NCI-H446 treated with DMSO at 0.1 percent for 48 hours (cell line): ENCODE data around the gene FNBP1.

Experiments
- DNase-seq: peaks from one replicate; lab custom pipeline; 2025; lab: John Stamatoyannopoulos, UW

The FNBP1 gene

DNA sequence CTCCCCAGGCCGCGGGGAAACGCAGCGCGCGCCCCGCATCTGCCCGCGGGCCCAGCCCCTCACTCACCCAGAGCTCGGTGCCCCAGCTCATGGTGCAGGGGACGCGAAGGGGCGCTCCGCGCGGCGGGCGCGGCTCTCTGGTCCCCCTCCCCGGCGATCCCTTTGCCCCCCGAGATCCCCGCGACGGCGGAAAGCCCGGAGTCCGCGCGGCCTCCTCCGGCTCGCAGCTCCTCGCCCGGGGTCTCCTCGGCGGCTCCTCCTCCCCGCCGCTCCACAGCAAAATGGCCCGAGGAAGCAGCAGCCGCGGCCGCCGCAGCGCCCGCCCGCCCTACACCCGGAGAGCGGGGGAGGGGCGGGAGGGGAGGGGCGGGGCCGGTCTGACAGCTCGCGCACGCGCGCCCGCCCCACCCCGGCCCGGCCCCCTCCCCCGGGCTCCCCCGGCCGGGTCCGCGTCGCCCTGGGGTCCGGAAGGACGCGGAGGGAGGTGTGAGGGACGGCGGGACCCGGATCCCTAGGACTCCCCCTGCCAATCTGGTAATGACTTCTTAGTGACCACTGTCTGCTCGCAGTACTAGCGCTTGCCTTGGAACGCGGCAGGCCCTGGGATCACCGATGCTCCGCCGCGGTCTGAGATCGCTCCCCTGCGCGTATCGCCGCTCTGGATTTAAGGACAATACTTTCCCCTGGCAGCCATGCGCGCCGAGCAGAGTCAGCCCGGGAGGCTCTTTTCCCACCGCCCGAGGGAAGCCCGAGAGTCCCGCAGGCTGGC lies at the start of gene FNBP1:
Gene FNBP1, minus strand, starts transcription at position 305 of the 769 bp plus-strand sequence. Its CDS starts 214 bp downstream, at position 91.
- DNase-seq: peak; percentile 30

DNA sequence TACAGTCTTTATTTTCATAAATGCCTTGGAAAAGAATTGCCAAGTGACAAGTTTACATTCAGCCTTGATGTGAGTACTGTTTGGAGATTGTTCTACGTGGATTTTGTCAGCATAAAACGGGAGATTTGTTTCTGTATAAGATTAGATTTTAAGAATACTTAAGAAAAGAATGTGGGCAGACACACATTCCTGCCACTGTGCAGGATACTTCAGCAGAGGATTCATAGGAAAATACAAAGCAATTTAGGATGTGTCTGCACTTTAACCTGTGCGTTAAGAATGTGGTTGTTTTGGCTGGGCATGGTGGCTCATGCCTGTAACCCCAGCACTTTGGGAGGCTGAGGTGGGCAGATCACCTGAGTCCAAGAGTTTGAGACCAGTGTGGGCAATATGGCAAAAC lies 47.9 kb upstream of the FNBP1 start:
- DNase-seq: no peak

DNA sequence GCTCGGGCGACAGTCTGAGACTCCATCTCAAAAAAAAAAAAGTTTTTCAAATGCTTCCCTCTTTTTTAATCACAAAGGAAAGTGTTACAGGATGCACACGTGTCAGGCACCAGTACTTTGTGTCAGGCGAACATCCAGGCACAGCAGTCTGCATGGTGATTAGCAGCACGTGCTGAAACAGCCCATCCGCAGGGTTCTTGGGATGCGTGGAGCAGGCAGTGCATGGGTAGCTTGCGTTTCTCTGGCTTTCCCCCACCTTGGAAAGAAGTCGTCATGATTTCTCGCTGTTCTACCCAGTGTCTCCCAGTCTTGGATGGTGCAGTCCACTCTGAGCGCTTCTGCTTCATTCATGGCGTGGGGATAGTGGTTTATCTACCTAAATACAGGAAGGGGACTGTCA lies 46.2 kb upstream of the FNBP1 start:
- DNase-seq: no peak

DNA sequence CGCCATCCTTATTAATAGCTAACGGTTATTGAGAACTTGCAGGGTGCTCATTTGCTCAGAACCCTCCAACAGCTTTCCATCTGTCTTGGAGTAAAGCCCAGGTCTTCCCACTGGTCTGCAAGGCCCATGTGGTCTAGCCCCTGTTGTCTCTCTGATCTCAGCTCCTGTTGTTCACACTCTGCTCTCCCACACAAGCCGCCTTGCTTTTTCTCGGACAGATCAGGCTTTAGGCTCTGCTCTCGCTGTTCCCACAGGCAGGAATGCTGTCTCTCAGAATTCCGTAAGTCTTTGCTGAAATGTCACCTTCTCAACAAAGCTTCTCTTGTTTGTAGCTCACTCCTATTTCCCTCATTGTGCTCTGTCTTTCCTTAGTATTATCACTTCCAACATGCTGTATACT lies 45.1 kb upstream of the FNBP1 start:
- DNase-seq: no peak

DNA sequence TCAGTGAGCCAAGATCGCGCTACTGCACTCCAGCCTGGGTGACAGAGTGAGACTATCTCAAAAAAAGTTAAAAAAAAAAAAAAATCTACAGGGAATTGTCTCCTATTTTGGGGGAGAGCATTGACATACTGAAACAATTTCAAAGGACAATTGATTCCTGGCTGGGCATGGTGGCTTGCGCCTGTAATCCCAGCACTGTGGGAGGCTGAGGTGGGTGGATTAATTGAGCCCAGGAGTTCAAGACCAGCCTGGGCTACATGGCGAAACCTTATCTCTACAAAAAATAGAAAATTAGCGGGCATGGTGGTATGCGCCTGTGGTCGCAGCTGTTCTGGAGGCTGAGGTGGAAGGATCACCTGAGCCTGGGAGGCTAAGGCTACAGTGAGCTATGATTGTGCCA lies 41.3 kb upstream of the FNBP1 start:
- no peak for DNase-seq

DNA sequence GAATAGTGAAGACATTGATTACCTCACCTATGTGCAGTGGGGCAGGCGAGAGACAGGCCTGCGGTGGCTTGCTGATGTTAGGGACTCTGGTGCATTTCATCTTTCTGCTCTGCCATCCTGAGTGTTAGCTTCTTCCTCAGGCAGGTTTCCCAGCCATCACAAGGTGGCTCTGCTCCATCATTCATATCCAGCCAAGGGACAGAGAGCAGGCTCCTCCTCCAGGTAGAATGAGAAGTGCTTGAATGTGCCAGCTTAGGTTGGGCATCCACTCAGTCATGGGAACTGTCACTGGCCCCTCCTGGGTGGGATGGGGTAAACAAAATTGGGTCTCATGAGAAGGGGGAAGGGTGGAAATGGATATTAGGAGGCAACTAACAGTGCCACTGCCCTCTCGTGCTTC lies 35.6 kb upstream of the FNBP1 start:
- DNase-seq: no peak

DNA sequence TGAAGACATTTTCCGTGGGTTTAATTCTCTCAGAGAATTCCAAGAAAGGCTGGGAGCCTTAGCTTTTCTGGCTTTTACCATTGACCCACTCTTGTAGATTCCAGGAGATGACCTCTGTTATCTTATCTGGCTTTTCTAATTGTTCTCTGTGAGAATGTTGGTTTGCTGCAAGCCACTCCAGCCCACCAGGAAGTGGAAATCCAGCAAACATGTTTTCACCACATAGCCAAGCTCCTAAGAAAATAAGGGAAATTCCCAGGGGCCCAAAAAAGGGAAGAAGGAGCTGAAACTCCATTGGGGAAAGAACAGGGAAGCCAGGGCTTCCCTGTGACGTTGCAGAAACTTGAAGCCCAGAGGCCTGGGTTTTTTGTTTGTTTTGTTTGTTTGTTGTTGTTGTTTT lies 30.4 kb upstream of the FNBP1 start:
- no peak for DNase-seq

DNA sequence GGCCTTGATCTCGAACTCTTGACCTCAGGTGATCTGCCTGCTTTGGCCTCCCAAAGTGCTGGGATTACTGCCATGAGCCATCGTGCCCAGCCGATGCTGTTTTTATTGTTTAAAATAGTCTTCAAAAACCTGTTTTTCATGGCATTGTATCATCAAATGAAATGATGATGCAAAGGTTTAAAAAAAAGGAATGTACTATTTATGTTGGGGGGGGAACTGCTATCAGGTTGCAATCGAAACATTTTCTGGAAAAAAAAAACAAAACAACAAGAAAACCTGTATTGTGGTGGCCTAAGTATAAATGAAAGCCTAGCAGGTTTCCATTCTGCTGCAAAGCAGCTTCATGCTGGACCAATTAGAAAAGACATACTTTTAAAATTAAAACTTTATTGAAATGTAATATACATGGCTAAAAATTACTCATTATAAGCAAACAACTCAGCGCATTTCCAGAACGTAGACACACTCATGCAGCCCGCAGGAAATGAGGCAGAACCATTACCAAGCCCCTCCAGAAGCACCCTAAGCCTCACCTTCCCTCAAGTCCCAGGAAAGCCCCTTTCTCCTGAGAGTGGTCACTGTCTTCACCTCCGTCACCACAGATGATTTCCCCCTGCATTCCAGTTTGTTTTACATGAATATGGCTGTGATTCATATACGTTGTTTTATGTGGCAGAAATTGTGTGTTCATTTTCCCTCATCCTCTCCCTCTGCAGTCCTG lies 29.7 kb upstream of the FNBP1 start:
- no peak for DNase-seq

DNA sequence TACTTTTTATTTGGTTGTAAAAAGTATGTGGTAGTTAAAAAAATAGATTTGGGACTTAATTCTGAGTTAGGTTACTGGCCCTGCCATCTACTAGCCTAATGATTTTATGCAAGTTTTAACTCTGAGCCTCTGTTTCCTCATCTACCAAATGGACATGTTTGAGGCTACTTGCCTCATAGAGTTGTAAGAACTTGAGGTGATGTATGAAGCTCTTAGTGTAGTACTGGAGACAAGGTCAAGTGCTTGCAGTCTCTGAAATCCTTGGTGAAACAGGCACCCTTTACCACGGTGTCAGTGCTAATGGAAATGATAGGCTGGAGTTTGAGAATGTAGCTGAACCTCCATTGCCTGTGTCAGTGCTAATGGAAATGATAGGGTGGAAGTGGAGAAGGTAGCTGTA lies 26.1 kb upstream of the FNBP1 start:
- DNase-seq: no peak

DNA sequence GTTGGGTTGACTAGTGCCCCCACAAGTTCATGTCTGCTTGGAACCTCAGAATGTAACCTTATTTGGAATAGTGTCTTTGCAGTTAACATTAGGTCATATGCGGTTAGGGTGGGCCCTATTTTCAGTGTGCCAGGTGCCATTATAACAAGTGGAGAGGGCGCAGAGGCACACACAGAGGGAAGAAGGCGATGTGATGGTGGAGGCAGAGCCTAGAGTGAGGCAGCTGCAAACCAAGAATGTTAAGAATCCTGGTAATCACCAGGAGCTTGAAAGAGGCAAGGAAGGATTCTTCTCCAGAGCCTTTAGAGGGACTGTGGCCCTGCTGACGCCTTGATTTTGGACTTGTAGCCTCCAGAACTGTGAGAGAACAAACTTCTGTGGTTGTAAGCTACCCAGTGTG lies 21.6 kb upstream of the FNBP1 start:
- no peak for DNase-seq

DNA sequence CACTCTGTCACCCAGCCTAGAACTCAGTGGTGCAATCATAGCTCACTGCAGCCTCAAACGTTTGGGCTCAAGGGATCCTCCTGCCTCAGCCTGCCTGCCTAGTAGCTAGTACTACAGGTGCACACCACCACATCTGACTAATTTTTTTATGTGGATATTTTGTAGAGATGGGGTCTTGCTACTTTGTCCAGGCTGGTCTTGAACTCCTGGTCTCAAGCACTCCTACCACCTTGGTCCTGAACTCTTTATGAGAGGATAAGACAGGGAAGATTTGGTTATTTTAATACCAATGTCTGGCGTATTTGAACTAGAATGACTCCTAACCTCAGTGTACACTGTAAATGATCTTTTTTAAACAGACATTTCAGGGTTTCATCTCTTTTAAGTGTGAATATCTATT lies 19.8 kb upstream of the FNBP1 start:
- DNase-seq: no peak

DNA sequence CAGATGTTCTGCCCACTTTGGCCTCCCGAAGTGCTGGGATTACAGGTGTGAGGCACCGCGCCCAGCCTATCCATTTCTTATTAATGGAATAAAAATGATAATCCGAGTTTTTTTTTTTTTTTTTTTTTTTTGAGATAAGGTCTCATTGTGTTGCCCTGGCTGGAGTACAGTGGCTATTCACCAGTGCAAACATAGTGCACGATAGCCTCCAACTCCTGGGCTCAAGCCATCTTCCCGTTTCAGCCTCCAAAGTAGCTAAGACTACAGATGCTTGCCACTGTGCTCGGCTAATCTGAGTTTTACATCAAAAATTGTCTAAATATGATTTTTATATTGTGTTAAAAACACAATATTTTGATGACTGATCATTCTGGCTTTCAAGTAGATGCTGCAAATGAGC lies 17.3 kb upstream of the FNBP1 start:
- DNase-seq: no peak

DNA sequence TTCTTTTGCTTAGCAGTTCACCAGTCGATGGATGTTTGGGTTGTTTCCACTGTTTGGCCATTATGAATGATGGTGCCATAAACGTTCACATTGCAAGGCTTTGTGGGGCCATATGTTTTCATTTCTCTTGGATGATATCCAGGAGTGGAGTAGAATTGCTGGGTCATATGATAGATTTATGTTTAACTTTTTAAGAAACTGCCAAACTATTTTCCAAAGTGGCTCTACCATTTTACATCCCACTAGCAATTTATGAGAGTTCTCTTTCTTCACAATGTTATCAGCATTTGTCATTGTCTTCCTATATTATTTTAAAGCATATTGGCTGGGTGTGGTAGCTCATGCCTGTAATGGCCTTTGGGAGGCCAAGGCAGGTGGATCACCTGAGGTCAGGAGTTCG lies 15.9 kb upstream of the FNBP1 start:
- peak; percentile 19 for DNase-seq

DNA sequence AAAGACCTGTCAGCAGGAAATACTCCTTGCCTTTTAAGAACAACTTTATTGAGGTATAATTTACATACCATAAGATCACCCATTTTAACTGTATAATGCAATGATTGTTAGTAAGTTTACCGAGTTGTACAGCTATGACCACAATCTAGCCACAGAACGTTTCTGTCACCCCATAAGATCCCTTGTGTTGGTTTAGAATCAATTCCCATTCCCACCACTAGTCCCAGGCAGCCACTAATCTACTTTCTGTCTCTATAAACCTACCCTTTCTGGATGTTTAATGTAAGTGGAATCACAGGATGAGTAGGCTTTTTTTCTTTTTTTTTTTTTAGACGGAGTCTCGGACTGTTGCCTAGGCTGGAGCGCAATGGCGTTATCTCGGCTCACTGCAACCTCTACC lies 15.2 kb upstream of the FNBP1 start:
- DNase-seq: no peak

DNA sequence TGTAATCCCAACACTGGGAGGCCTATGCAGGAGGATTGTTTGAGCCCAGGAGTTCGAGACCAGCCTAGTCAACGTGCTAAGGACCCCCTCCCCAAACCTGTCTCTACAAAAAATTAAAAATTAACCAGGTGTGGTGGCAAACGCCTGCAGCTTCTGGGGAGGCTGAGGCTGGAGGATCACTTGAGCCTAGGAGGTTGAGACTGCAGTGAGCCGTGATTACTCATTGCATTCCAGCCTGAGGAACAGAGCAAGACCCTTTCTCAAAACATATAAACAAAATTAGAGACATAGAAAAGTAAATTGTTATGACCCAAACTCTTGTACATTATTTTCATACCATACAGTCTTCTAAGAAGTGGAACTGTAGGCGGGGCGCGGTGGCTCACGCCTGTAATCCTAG lies 11.8 kb upstream of the FNBP1 start:
- DNase-seq: no peak

DNA sequence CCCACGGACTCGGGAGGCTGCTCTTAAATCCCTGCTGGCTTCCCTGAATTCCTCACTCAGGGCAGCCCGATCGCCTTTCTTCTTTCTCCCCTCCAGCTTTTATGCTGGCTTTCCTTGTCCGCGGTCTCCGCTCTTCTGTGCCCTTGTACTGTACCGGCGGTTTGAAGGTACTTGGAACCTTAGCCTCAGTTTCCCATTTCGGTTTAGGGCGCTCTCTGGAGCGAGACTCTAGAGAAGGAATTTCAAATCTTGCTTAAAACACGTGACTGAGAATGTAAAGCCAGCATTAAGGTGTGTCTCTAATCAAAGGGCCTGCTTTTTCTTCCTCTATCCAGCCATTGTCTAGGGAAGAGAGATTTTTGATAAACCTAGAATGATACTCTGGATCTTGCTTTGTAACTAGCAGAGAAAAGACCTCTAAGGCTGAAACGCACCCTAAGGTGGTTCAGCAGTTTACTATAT lies 11.4 kb upstream of the FNBP1 start:
- DNase-seq: no peak

DNA sequence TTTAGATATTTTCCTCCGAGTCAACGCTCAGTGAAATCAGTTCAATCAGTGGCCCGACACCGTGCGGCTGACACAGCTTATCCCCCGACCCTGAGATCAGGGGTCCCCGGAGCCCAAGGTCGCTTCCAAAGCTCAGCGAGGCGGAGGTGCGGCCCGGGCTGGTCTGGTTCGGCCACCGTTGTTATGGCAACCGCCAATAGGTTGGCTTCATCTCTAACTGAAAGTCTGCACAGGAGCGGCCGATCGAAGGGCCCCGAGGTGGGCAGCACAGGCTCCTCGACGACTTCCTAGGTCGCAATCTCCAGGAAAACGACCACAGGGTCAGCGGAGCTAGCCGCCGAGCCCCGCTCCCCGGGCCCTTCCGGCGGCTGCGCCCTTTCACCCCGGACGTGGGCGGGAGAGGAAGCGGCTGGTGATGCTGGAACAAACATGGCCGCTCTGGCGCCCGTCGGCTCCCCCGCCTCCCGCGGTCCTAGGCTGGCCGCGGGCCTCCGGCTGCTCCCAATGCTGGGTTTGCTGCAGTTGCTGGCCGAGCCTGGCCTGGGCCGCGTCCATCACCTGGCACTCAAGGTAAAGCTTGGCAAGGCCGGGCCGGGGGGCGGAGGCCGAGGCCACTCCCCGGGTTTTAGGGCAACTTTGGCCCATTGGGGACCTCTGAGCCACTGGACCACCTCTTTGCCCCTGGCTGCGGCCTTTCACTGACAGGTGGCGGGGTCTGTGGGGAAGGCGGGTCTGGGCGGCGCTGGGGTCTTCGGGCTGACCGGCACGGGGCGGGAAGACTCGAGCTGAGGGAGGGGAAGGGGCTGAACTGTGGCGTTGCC lies 10.7 kb upstream of the FNBP1 start, which contains the start of gene GPR107:
Gene GPR107, plus strand, starts transcription at position 403 of the 821 bp plus-strand sequence. Its CDS starts 27 bp downstream, at position 430.
- no peak for DNase-seq

DNA sequence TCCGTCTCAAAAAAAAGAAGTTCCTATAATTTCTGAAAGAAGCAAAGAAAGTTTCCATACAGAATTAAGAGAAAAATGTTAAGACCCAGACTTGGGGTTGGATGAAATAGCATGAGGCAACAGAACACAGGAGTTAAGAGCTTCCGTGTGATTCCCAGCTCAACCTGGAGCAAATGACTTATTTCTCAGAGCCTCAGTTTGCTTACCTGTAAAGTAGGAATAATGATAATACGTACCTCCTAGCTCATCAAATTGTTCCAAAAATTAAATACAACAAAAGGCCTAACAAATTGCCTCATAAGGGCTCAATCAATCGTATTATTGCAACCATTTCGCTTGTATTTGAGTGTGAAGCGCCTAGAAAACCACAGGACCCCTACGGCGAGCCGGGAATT lies 10.1 kb upstream of the FNBP1 start:
- no peak for DNase-seq

DNA sequence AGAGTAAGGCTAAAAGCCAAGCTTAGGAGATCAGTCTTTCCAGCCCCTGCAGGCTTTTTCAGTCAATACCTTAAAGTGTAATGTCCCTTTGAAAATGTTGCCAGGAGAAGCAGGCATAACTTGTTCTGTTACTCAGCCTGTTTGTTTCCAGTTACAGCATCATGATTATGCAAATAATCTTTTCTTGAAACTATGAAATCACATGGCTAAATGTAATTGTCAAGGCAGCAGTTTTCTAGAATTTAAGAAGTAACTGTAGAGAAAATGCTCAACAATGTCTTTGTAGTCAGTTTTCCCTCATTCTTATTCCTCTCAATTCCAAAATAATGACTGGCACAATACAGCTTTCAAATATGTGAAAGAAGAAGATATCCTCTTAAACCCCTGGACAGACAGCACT lies 8.9 kb upstream of the FNBP1 start:
- no peak for DNase-seq

DNA sequence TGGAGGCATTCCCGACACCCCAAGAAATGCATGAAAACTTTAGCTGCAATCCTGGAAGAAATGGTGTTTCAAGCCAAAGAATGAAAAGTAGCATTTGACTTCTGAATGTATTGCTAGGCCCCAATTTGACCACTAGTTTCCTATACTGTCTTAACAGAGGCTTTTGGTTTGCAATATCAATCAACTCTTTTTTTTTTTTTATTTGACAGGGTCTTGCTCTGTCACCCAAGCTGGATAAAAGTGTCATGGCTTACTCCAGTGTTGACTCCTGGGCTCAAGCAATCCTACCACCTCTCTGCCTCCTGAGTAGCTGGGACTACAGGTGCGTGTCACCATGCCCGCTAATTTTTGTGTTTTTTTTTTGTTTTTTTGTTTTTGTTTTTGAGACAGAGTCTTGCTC lies 7.5 kb upstream of the FNBP1 start:
- DNase-seq: no peak

DNA sequence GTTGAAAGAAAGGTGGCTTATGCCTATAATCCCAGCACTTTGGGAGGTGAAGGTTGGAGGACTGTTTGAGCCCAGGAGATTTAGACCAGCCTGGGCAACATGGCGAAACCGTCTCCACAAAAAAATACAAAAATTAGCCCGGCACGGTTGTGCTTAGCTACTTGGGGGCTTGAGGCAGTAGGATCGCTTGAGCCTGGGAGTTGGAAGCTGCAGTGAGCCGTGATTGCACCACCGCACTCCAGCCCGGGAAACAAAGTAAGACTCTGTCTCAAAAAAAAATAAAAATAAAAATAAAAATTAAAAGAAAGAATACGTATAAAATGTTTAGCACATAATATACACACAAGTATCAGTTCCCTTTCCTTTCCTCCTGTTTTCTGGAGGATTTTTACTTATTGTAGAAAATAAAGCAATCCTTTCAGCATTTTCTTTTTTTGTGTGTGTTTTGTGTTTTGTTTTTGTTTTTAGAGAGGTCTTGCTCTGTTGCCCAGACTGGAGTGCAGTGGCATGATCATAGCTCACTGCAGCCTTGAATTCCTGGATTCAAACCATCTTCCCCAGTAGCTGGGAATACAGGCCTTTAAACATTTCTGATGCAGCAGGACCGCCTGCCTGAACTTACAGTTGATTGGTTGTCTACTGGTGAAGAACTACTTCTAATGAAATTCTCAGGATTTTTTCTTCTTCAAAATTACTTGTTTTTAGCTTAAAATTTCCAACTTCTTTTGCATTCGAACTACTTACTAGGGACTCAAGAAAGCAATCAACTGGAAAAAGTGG lies 6.6 kb upstream of the FNBP1 start:
- DNase-seq: no peak
